ENCODE measurements around the gene BICRAL. TPM values are rescaled to one million over a fixed set of nuclear protein-coding genes. Genes with fewer than 3 reads are reported as not detected.

The BICRAL gene
- total and polyA plus RNA-seq, 9 of the 15 experiments (the other 6 are each of a cell fraction or from before 2014, with no cell fraction given) = 1.2 to 11.9 (median 5.6) TPM

DNA sequence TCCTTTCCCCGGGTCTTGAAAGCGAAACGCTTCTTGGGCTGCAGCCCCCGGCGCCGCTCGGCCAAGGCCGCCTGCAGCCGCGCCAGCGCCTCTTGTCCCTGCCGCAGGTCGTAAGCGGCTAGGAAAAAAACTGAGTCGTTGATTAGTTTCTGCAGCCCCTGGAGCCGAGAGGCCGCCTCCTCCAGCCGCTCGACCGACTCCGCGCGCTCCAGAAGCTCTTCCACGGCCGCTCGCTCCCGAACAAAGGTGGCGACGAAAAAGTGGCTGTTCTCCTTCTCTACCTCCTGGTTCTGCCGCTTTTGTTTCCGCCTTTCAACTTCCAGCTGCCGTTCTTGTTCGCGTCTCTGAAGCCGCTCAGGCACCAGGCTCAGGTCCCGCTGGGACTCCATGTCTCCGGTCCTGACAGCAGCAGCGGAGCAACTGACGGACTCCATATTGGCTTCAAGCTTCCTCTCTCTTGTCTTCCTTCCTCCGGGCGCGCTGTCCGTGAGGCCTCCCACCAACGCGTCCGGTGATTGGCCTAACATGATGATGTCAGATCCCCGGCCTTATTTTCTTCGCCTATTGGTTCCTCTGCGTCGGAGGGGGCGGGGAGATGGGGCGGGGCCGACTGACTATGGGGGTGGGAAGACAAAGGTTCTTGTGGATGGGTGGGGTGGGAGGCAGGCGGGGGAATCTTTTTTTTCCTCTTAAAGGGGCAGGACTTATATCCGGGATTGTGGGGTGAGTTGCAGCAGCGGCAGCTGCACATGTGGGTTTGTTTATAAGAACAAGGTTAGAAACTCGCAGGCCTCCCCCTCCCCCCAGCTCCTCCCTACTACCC is 36.0 kb upstream of the BICRAL start, which contains the start of gene TBCC (continued):
- TF ChIP-seq ZNF79 (CRISPR knock-in tag; IDR thresholded peaks at IDR 0.05; ENCODE audit: low read depth) = no peak
- TF ChIP-seq CEBPG (CRISPR knock-in tag; IDR thresholded peaks at IDR 0.05) = peak; percentile 33
- TF ChIP-seq CEBPG (tag; conservative IDR thresholded peaks at IDR 0.05 in 1 of 2, IDR thresholded peaks at IDR 0.05 in 1 of 2) = no peak; a peak in 1 of 4 replicates
- TF ChIP-seq, protein P1, sequence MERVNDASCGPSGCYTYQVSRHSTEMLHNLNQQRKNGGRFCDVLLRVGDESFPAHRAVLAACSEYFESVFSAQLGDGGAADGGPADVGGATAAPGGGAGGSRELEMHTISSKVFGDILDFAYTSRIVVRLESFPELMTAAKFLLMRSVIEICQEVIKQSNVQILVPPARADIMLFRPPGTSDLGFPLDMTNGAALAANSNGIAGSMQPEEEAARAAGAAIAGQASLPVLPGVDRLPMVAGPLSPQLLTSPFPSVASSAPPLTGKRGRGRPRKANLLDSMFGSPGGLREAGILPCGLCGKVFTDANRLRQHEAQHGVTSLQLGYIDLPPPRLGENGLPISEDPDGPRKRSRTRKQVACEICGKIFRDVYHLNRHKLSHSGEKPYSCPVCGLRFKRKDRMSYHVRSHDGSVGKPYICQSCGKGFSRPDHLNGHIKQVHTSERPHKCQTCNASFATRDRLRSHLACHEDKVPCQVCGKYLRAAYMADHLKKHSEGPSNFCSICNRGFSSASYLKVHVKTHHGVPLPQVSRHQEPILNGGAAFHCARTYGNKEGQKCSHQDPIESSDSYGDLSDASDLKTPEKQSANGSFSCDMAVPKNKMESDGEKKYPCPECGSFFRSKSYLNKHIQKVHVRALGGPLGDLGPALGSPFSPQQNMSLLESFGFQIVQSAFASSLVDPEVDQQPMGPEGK (CRISPR knock-in tag; IDR thresholded peaks at IDR 0.05; ENCODE audit: borderline replicate concordance) = no peak
- peak; percentile 93 for TF ChIP-seq RBFOX2 (IDR thresholded peaks at IDR 0.05; ENCODE audit: low read depth, low read length)
- no peak for TF ChIP-seq ZNF174 (CRISPR knock-in tag; IDR thresholded peaks at IDR 0.05)
- TF ChIP-seq, protein P2, sequence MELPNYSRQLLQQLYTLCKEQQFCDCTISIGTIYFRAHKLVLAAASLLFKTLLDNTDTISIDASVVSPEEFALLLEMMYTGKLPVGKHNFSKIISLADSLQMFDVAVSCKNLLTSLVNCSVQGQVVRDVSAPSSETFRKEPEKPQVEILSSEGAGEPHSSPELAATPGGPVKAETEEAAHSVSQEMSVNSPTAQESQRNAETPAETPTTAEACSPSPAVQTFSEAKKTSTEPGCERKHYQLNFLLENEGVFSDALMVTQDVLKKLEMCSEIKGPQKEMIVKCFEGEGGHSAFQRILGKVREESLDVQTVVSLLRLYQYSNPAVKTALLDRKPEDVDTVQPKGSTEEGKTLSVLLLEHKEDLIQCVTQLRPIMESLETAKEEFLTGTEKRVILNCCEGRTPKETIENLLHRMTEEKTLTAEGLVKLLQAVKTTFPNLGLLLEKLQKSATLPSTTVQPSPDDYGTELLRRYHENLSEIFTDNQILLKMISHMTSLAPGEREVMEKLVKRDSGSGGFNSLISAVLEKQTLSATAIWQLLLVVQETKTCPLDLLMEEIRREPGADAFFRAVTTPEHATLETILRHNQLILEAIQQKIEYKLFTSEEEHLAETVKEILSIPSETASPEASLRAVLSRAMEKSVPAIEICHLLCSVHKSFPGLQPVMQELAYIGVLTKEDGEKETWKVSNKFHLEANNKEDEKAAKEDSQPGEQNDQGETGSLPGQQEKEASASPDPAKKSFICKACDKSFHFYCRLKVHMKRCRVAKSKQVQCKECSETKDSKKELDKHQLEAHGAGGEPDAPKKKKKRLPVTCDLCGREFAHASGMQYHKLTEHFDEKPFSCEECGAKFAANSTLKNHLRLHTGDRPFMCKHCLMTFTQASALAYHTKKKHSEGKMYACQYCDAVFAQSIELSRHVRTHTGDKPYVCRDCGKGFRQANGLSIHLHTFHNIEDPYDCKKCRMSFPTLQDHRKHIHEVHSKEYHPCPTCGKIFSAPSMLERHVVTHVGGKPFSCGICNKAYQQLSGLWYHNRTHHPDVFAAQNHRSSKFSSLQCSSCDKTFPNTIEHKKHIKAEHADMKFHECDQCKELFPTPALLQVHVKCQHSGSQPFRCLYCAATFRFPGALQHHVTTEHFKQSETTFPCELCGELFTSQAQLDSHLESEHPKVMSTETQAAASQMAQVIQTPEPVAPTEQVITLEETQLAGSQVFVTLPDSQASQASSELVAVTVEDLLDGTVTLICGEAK (IDR thresholded peaks at IDR 0.05) = peak; percentile 39; the same call in 1 of the 2 replicates
- TF ChIP-seq, protein P2 (CRISPR knock-in tag; IDR thresholded peaks at IDR 0.05) = no peak; the same call in 1 of the 2 replicates
- TF ChIP-seq JUNB (CRISPR knock-in tag; conservative IDR thresholded peaks at IDR 0.05) = no peak
- 0 out of 2 replicates have a peak, but pooled peaks have one; percentile 22 for TF ChIP-seq ZNF431 (CRISPR knock-in tag; IDR thresholded peaks at IDR 0.05)
- TF ChIP-seq PHB (CRISPR knock-in tag; IDR thresholded peaks at IDR 0.05) = no peak
- no peak for TF ChIP-seq HNRNPLL (IDR thresholded peaks at IDR 0.05; ENCODE audit: low read depth, low read length, poor library complexity, severe bottlenecking)
- TF ChIP-seq POLR2AphosphoS2 (IDR thresholded peaks at IDR 0.05; ENCODE audit: low read length) = peak; percentile 80; the same call in 1 of the 2 replicates
- TF ChIP-seq CBX5 (IDR thresholded peaks at IDR 0.05; ENCODE audit: borderline replicate concordance, low read depth) = no peak
- no peak for TF ChIP-seq LARP7 (IDR thresholded peaks at IDR 0.05)
- TF ChIP-seq ZNF764 (CRISPR knock-in tag; IDR thresholded peaks at IDR 0.05; ENCODE audit: low read depth) = no peak
- no peak for TF ChIP-seq ZNF644 (tag; IDR thresholded peaks at IDR 0.05; ENCODE audit: low read depth)

Measured in K562 (cell line).